Left ventricle myocardium superior (tissue), 1 donor: ENCODE results near the gene CCBE1. TPM values are rescaled to one million over a fixed set of nuclear protein-coding genes. Genes with fewer than 3 reads are reported as not detected.
"Not testable (repeated sequence)": the region's sequence is repeated elsewhere in the genome, so short reads cannot be mapped to it uniquely, and the experiment has no call there.

Experiments
- ATAC-seq: fragments of 200-7000 bp; cut with Tn5 transposase; one replicate; pipeline ENCODE4 v1.9.1; 2020; ENCODE audit warnings: mild to moderate bottlenecking, moderate library complexity
- DNase-seq: peaks from one replicate; pipeline ENCODE4 v3.0.0-alpha.2; 2020
- intact Hi-C: fragments of 100-400 bp; cut with micrococcal nuclease; formaldehyde crosslinking; loops from one replicate; pipeline ENCODE4 v1.11.0; 2022
- total RNA-seq: library from RNA; stranded (reverse); fragmentation: NEBNext Ultra II Directional; extraction: Animal tissue kit (Norgen Biotek cat#: 25700); gene quantifications from one replicate; pipeline ENCODE4 v1.2.1, GENCODE V29; 2021
- donor health status: DM: no; HTN: yes; CAD: no; lungs with severe emphysema.

CCBE1 gene
- total RNA-seq, 1 donor from 2014 or later: 0.92 TPM

DNA sequence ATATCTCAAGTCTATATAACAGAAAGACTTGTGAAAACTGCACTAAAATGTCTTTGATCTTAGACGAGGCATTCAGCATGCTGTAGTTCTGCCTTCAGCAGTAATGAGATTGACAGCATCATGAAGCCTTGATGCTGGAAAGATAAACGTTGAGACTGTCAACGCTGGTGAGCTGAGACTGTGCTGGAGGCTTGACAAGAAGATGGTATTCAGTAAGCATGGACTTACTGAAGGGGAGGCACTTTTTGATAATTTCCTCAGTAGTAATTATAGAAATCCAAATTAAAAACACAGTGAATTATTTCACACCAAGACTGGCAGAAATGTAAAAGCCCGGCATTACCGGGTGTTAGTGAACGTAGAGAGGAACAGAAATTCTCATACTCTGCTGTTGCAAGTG, 162.2 kb downstream of the CCBE1 start:
- DNase-seq (no peak), ATAC-seq (no peak)
- intact Hi-C loops: no loop called here

DNA sequence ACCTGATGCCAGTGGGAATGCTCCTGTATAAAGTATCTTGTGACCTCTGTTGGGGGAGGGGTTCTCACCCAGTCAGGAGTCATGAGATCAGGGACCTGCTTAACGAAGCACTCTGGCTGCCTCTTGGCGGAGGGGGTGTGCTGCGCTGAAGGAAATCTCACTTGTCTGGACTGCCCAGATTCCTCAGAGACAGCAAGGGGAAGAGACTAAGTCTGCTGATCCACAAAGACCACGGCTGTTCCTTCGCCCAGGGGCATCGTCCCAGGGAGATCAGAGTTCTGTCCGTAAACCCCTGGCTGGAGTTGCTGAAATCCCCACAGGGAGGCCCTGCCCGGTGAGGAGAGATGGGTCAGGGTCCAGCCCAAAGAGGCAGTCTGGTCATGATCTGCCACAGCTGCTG, 168.4 kb downstream of the CCBE1 start:
- ATAC-seq (no peak), DNase-seq (no peak)
- intact Hi-C loops: no loop called here

DNA sequence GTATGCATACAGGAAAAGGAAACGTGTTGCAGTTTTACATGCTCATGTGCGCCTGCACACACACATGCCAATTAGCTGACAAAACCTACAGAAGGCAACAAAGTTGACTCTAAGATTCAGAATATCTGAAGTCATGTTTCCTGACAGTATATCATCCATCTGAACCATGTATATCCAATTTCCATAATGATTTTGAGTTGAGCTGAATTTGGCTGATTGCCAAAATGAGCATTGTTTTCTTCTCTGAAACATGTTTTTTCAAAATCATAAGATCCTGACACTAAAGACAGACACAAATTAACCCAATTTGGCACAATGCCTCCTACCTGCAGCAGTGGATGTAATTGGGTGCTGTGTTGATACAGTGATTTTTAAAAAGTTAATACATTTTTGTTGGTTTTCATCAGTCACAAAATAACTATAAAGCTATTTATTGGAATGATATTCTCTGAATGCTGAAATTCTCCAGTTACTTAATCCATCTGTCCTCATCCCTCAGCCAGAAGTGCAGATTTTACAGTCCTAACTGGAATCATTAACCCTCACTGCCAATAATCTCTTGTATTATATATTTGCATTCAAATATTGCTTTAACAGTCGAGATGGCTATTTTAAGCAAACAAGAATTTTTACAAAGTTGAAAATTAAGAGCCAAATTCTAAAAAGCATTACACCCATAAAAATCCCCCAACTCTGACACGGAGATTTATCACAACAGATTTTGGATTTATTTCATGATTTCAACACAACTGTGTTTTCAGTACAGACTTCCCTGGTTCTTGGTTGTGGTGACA, 176.5 kb downstream of the CCBE1 start:
- no peak for DNase-seq
- no peak for ATAC-seq
- intact Hi-C loops: no loop called here

DNA sequence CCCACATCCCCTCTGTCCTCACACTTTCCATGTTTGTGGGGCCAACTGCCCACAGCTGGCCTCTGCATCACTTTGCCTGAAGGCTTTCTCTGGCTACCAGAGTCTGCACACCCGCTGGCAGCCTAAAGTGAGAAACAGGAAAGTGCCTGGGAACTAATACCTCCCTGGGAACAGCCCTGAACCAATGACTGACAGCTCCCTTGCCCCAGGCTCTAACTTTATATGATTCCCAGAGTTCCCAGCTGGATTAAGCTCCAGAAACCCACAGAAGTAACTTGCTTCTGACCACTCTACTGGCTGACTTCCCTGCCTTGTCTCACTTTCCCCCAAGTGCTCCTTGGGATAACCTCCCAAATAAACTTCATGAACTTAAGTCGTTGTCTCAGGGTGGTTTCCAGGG, 178.5 kb downstream of the CCBE1 start:
- no peak for DNase-seq
- intact Hi-C loops: no loop called here
- ATAC-seq: no peak

DNA sequence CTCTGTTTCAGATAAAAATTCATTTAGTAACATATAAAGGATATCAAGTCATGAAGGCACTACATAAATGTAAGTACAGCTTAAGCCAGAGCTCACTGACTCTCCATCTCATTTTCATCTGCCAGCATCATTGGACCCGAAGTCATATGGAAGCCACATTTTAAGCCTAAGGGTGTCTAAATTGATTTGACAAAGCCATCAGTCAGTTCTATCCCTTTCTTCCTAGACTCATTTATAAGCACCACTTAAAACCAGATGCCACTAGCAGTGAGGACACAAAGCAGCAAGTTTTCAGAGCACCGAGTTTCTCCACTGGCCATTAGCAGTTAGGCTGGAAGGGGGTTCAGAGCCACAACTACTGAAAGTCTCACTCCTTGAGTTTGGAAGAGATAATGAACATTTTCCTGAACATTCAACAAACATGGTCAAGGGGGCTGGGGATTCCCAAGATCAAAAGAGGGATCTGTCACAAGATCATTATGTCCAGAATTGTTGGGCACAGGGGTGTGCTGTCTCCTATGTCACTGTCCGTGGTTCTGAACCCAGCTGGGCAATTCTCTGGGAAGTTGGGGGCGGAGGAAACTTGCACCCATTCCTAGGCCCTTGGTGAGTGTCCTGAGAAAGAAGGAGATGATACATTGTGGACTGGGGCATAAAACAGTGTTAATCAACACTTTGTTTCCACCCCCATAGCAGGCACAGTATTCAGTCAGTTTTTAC, 179.6 kb downstream of the CCBE1 start:
- intact Hi-C loops: no loop called here
- no peak for DNase-seq
- ATAC-seq: peak; percentile 17

DNA sequence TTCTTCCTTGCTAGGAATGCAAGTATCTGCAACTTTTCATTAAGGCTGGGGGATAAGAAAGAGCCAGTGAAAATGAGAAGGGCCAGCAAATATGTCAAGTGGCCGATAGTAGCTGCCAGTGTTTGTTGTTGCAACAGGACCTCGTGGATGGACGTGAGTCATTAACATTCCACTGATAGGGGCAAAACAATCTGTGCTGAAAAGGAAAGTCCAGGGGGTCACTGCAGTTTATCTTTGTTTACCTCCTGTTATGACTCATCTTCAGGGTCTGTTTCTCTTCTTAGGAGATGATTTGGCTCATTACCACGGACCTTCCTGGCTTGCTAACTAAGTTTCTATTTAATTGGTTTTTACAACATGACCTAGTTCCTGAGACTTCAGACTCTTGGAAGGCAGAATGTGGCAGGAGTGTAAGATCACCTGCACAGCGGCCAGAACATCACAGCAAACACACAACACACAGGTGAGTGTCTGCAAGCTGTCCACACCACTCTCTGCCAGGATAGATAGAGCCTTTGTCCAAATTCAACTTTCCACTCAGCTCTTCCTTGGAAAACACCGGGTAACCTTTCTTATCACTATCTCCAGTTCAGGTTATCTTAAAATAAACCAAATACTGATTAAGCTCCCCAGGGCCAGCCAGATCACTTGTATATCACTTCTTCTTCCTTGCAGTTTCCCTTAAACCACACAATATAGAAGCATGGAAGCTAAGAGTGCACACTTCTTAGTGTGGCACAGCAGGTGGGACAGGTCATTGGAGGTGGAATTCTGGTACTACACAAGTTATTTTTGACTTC, 180.7 kb downstream of the CCBE1 start:
- DNase-seq (peak; percentile 40), ATAC-seq (peak; percentile 85)
- intact Hi-C loops: no loop called here

DNA sequence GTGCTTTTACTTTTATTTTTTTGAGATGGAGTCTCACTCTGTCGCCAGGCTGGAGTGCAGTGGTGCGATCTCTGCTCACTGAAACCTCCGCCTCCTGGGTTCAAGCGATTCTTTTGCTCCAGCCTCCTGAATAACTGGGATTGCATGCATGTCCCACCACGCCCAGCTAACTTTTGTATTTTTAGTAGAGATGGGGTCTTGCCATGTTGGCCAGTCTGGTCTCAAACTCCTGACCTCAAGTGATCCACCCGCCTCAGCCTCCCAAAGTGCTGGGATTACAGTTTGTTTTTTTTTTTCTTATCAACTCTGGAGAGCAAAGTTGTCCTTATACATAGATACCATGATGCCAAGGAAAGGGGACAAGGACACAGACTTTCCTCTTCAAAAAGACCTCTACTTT, 181.3 kb downstream of the CCBE1 start:
- peak; percentile 2 for ATAC-seq
- intact Hi-C loops, DNase-seq: not testable (repeated sequence)

DNA sequence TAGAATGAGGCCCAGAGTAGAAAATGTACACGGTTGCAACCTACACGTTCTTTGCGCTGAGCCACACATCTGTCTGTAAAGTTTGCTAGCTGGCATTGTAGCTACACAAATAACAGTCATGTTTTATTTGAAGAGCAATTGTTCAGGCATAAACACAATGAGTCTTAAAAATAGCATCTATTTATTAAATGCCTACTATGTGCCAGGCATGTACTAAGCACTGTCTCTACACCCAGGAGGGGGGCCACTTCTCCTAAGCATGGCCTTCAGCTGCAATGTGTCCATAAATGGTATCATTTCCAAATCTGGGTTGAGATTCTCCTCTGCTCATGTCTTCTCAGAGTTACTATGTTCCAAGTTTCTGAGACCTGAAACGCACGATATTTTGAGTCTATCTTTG, 182.1 kb downstream of the CCBE1 start:
- intact Hi-C loops: no loop called here
- ATAC-seq: no peak

DNA sequence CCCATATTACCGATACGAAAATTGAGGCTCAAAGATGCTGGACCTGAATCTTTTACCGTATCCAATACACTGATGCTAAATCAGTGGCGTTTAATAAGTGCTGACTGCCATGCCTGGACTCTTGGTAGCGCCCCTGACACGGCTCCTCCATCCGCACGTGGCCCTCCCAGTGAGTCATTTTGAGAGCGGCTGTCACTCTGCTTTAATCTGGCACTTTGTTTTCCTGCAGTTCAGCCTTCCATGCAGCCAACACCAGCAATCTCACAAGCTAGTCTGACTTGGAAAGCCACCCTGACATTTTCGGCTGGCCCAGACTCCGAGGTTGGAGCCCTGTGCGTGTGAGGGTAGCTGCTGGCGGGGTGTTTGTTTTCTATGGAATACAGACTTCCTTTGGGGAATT, 183.0 kb downstream of the CCBE1 start:
- peak; percentile 80 for DNase-seq
- intact Hi-C loops: no loop called here
- ATAC-seq: peak; percentile 85

More for the DNA sequence above, 182.1 kb downstream of the CCBE1 start:
- no peak for DNase-seq

DNA sequence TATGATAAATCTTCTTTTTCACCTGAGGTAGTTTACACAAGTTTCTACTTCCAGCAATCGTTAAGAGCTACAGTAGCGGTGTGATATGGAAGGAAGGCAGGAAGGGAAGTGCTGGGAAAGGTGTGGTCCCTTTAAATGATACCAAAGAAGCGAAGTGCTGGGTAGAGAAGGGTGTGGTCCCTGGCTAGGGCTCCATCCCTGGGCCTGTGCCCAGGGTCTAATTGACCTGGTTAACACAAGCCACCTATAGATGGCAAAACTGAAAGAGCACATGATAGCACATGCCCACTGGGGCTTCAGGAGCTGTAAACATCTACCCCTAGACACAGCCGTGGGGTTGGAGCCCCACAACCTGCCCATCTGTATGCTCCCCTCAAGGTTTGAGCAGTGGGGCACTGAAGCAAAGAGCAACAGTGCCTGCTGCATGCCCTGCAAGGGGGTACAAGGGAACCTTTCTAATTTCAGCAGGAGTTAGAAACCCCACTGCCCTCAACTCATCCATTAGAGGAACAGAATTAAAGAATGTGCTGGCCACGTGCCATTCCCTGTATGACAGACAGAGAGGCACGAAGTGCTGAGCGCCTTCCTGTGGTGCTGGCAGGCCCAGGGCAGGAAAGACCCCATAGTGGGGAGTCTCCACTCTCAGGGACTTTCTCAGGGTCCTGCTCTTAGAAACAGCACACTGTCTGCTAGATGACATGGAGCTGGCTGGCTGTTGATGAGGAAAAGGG, 185.0 kb downstream of the CCBE1 start:
- no peak for DNase-seq
- ATAC-seq: no peak
- intact Hi-C loops: no loop called here

DNA sequence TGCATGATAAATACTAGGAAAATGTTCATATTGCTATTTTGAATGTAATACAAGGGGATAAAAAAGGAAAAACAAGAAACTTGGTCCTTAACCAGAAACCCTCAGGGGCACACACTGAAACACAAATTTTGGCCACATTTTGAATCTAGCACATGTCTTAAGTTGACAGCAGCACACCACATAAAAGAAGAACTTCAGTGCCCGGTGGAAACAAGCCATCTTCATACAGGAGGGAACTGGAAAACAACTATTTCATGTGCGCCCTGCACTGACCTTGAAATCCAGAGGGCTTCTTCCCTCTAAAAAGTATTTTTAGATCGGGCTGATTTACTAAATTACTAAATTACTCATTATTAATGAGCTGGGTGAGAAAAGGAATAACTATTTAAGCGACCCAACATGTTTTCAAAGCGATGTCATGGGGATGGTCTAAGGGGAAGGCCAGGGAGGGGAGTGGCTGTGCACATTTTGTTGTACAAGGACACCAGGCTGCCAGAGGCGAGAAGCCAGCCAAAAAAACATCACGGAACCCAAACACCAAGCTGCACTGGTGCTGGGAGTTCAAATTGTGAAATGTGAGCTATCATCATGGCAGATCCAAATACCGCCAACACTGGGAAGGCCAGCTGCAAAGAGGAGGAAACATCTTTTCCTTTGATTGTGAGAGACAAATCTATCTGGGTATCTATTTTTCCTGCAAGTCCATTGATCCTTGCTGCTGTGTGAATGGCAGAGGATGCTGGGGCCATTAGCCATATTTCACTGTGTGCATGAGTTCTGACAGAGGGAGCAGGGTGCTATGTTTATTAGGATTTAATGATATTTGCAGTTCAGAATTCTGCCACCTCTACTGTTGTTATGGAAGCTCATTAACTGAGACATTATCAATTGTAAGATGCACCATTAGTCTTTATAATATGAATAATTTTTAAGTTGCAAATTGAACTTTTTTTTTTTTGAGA, 187.5 kb downstream of the CCBE1 start:
- ATAC-seq (no peak), DNase-seq (peak; percentile 50)
- intact Hi-C loops: no loop called here

DNA sequence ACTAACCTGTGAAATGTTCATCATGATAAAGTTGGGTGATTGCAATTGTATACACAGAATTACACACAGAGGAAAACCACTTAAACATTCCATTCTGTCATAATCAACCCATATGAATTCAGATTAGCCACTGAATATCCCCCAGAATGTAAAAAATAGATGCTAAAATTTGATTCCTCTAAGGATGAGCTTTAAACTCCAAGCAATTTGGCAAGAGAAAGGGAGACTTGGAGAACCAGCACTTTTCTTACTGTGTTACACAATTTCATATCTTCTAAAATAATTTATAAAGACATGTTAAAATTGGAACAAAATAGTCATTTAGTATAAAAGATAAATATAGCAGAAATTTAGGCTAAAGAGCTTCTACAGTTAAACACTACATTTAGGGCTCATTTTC, 191.9 kb downstream of the CCBE1 start:
- intact Hi-C loops: no loop called here
- ATAC-seq: no peak
- no peak for DNase-seq

DNA sequence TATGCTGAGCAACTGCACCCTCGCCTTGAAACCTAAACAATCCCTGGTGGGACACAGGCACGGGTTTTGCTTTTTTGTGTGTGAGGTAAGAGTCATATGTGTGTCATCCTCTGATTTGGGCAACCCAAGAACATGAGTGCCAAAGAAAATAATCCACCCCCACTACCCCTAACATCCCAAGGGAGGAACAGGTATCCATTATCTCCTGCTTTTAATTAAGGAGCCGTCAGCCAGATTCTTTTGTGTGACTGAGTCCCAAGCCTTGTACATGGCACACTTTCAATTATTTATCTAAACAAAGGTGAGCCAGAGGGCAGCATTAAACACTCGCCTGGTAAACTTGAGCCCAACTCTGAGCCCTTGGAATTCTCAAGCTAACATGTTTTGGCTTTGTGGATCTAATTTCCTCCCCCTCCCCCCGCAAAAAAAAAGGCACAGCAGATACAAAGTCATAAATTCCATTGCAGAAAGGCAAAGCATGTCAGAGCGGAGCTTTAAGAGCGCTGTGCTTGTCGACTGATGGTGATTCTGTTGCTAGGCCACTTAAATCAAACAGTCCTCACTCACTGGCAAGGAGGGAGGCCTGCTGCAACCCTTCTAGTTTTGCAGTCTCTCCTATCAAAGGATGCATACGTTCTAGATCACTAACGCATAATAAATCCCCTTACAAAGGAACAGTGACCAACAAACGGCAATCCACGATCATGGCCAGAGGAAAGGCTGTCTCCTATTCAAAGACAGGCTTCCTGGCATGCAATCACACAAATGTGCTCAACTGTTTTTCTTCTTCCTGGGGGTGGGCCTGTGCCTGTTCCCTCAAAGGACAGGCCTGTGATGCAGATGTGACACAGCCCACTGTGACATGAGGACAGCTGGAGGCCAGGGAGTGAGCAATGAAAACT, 194.7 kb downstream of the CCBE1 start:
- ATAC-seq (peak; percentile 93), DNase-seq (peak; percentile 55)
- intact Hi-C loops: no loop called here

DNA sequence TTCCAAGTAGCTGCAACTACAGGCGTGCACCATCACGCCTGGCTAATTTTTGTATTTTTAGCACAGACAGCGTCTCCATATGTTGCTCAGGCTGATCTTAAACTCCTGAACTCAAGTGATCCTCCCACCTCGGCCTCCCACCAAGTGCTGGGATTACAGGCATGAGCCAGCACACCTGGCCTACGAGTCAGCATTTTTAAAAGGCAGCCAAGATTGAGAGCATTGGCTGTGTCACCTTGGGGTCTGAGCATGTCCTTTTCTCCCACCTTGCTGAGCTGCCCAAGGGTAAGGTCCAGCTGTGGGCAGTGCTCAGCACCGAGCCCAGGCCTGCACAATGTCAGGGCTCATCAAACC, 195.3 kb downstream of the CCBE1 start:
- ATAC-seq: peak; percentile 35
- intact Hi-C loops: no loop called here
- no peak for DNase-seq

DNA sequence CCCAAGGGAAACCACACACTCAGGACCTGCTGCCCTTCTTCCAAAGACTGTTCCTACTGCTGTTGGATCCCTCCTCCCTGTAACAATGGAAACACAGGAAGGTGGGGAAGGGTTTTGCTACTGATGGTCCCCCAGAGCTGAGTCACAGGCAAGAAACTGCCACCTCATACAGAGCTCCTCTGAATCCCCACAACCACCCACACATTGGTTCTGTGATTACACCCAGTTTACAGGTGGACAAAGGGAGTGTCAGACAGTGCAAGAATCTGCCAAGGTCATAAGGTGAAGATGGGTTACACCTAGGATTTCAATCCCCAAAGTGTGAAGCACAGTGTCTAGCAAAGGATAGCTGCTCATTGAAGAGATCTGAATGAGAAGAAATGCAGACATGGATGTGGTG, 196.5 kb downstream of the CCBE1 start:
- intact Hi-C loops: no loop called here
- no peak for DNase-seq
- no peak for ATAC-seq

DNA sequence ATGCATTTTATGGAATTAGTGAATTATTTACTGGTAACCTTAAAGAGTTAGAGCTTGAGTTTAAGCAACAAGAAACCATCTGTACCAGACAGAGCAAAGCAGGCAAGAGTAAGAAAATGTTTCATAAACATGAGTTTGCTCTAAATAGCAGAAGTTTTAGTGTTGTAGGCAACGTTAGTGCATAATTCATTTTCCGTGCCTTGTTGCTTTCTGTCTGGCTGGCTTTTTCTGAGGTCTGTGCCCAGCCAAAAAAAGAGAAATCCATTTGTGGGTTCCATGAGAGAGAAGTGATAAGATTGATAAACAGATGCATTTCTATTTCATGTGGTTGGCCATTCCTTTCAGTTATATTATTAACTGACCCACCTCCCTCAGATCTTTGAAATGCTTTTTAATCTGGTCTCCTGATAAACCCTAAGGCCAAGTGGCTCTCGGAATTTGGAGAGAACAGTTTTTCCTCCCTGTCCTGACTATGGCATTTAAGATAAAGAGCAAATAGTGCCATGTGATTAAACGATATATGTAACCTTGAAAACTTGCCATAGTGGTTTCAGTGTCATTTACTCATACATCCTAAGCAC, 198.6 kb downstream of the CCBE1 start:
- no peak for ATAC-seq
- no peak for DNase-seq
- intact Hi-C loops: no loop called here
